Amniotic stem cell (primary cell): ENCODE results near the gene MYBBP1A.

Experiments used
- DNase-seq: peaks from one replicate; lab custom pipeline; 2025; lab: John Stamatoyannopoulos, UW

MYBBP1A gene

GRCh38 chr17:4519361-4519788, 35.8 kb downstream of the MYBBP1A start:
- DNase-seq = no peak

- no peak for DNase-seq
Observed at GRCh38 chr17:4518901-4519300, 36.3 kb downstream of the MYBBP1A start.

- no peak for DNase-seq
Observed at GRCh38 chr17:4516735-4517134, 38.4 kb downstream of the MYBBP1A start.

GRCh38 chr17:4515501-4515900, 39.7 kb downstream of the MYBBP1A start:
- DNase-seq = no peak

- no peak for DNase-seq
Observed at GRCh38 chr17:4514779-4515178, 40.4 kb downstream of the MYBBP1A start.

GRCh38 chr17:4514206-4514605, 41.0 kb downstream of the MYBBP1A start:
- no peak for DNase-seq

GRCh38 chr17:4513113-4514032, 41.8 kb downstream of the MYBBP1A start:
- no peak for DNase-seq

GRCh38 chr17:4512156-4513112, 42.8 kb downstream of the MYBBP1A start:
- DNase-seq = no peak

GRCh38 chr17:4511199-4511932, 43.8 kb downstream of the MYBBP1A start:
- no peak for DNase-seq

- no peak for DNase-seq
Observed at GRCh38 chr17:4510618-4510941, 44.6 kb downstream of the MYBBP1A start.

GRCh38 chr17:4509923-4510617, 45.1 kb downstream of the MYBBP1A start:
- no peak for DNase-seq

- no peak for DNase-seq
Observed at GRCh38 chr17:4509401-4509800, 45.8 kb downstream of the MYBBP1A start.

- no peak for DNase-seq
Observed at GRCh38 chr17:4508207-4508606, 47.0 kb downstream of the MYBBP1A start.

- DNase-seq = no peak
Observed at GRCh38 chr17:4507361-4508111, 47.6 kb downstream of the MYBBP1A start.

- DNase-seq = no peak
Observed at GRCh38 chr17:4506892-4507291, 48.3 kb downstream of the MYBBP1A start.

GRCh38 chr17:4506175-4506813, 48.9 kb downstream of the MYBBP1A start:
- DNase-seq = no peak

- no peak for DNase-seq
Observed at GRCh38 chr17:4505187-4505586, 50.0 kb downstream of the MYBBP1A start.

- DNase-seq = no peak
Observed at GRCh38 chr17:4504188-4504587, 51.0 kb downstream of the MYBBP1A start.

- no peak for DNase-seq
Observed at GRCh38 chr17:4503283-4504025, 51.7 kb downstream of the MYBBP1A start.
